HT-29 (cell line): Measurements from ENCODE around the gene PLEKHM2. TPM values are rescaled to one million over a fixed set of nuclear protein-coding genes. Genes with fewer than 3 reads are reported as not detected.

Experiments
- DNase-seq: peaks from one replicate; pipeline ENCODE4 v3.0.0-alpha.2; 2015; ENCODE audit warnings: low spot score
- total RNA-seq: library from RNA; depleted of rRNA; stranded (reverse); fragments of >200 nt; shearing (Covaris generic); gene quantifications from 2 replicates; pipeline ENCODE4 v1.2.3, GENCODE V29; 2014

The PLEKHM2 gene
- total RNA-seq, 1 experiment from 2014 or later, result 29.4 TPM

DNA sequence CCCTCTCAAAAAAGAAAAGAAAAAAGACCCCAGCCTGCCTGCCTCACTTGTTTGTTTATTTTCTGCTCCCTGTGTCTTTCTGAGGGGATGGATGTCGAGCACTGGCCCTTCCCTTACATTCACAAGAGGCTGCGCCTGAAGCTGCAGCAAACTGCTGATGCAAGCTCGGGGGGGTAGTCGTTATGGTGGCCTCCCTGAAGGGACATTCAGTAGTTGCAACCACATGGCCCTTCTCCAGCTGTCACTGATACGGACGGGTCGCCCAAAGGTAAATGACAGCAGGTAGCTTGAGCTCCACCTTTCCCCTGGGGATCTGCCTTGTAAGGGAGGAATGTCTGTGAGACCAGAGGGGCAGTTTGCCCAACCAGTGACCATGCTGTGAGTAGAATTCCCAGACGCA is 17.7 kb downstream of the PLEKHM2 start:
- no peak for DNase-seq

DNA sequence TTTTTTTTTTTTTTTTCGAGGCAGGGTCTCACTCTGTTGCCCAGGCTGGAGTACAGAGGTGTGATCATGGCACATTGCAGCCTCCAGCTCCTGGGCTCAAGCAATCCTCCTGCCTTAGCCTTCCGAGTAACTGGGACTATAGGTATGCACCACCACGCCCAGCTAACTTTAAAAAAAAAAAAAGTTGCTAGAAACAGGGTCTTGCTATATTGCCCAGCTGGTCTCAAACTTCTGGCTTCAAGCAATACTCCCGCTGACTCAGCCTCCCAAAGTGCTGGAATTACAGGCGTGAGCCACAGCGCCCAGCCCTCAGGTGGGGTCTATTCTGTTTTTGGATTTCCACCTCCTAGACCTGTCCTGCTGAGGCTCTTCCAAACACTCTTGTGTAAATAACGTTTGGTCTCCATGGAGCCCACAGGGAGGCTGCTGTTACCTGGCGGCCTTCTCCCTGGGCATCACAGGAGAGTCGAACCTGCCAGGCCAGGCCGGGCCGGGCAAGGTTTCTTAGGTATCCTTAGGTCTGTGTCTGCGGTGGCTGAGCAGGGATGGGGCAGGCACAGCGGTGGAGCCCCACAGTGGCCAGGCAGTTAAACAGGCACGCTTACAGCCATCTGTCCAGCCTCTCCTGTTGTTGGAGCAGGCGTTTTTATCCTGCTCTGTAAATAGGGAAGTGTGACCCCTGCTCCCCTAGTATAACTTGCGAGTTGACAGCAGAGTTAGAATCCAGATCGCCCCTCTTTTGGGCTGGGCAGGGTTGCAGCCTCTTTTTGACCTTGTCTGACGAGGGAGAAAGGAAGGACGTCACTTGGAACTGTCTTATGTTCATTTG is 18.8 kb downstream of the PLEKHM2 start:
- DNase-seq, result peak; percentile 40

DNA sequence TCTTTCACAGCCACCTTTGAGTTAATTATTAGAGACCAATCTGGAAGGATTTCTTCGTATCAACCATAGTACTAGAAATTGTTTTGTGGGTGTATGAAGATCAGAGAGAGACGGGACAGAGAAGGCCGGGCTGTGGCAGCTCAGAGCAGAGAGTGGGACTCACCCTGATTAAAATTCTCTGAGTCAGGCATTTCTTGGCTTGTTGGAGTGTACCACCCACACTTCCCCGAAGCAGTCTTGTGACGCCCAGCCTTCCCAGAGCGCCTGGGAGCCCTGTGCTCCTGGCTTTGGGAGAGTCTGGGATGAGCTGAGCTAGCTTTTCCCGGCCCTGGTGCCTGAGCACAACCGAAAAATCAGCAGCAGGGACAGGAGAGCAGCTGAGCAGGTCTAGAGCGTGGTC is 19.4 kb downstream of the PLEKHM2 start:
- no peak for DNase-seq

- DNase-seq, result no peak
These were observed 20.5 kb downstream of the PLEKHM2 start for GRCh38 chr1:15704526-15705183.

DNA sequence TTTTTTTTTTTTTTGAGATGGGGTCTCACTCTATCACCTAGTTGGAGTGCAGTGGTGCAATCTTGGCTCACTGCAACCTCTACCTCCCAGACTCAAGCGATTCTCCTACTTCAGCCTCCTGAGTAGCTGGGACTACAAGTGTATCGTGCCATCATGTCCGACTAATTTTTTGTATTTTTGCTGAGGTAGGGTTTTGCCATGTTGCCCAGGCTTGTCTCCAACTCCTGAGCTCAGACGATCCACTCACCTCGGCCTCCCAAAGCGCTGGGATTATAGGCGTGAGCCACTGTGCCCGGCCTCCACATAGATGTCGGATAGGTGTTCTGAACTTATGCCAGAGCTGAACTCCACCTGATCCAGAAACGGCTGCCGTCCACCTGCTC is 21.1 kb downstream of the PLEKHM2 start:
- DNase-seq, result no peak

DNA sequence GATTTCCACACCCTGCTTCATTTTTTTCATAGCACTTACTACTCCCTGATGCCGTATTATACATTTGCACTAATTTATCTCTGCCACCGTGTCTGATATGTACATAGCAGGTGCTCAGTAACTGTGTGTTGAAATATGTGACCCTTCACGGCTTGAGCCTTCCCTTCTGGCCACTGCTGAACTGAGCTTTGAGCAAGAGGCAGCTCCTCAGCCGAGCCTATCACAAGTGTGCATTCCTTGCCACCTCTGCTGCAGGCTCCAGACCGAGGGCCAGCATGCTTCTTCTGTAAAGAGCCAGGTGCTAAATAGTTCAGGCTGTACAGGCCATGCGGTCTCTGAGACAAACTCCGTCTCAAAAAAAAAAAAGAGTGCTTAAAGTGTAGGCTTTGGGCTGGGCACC is 22.6 kb downstream of the PLEKHM2 start:
- DNase-seq, result no peak

DNA sequence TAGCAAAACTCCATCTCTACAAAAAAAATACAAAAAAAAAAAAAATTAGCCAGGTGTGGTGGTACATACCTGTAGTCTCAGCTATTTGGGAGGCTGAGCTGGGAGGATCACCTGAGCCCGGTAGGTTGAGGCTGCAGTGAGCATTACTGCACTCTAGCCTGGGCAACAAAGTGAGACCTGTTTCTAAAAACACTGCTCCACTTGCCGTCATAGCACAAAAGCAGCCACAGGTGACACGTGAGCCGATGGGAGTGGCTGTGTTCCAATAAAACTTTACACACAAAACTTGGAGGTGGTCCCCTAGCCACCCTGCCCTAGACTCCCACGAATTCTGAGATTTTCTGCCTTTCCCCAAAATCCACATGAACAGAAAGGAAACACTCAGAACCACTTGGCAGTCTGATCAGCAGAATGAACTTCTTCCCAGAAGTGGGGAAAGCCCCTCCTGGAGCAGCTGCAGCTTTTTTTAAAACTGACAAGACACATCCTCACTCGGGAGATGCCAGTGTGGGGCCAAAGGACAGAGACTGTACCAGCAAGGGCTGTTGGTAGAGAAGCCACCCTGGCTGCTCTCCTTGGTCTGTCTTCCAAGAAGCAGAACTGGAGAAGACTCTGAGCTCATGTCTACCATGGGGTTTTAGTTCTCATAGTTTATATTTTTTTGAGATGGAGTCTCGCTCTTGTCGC is 23.3 kb downstream of the PLEKHM2 start:
- no peak for DNase-seq

DNA sequence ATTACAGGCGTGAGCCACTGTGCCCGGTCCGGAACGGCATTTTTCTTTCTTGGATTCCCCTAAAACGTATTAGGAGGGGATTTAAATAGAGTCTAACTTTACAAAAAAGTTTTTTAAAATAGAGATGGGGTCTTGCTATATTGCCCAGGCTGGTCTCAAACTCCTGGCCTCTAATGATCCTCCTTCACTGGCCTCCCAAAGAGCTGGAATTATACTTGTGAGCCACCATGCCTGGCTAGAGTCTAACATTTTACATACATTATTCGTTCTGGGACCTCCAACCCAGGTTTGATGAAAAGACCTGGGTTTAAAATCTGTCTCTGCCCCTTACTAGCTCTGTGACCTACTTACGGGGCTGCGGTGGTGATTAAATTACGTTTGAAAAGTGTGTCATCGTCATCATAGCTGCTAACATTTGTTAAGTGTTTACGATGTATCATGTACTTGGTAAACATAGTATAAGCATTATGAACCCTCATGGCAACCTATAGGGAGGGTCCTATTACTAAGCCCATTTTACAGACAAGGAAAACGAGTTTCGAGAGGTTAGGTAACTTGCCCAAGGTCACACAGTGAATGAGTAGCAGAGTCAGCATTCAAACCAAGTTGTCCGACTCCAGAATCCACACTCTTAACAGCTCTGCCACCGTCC is 24.5 kb downstream of the PLEKHM2 start:
- no peak for DNase-seq

DNA sequence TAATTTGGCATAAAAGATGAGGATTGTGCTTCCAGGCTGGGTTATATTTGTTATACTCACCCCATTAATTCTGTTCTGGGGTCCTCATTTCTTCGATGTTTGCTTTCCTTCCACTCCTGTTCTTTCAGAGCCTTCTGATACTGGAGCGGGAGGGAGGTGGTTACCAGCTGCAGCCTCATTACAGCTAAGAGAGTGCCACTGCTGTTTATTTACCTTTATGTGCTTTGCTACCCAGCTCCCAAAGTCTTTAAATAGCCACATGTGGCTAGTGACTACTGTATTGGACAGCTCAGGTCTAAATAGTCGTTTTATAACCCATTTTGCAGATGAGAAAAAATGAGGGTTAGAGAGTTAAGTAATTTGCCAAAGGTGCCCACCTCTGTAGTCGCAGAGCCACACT is 25.1 kb downstream of the PLEKHM2 start:
- no peak for DNase-seq

GRCh38 chr1:15712168-15712567 is 28.0 kb downstream of the PLEKHM2 start:
- DNase-seq, result no peak

DNA sequence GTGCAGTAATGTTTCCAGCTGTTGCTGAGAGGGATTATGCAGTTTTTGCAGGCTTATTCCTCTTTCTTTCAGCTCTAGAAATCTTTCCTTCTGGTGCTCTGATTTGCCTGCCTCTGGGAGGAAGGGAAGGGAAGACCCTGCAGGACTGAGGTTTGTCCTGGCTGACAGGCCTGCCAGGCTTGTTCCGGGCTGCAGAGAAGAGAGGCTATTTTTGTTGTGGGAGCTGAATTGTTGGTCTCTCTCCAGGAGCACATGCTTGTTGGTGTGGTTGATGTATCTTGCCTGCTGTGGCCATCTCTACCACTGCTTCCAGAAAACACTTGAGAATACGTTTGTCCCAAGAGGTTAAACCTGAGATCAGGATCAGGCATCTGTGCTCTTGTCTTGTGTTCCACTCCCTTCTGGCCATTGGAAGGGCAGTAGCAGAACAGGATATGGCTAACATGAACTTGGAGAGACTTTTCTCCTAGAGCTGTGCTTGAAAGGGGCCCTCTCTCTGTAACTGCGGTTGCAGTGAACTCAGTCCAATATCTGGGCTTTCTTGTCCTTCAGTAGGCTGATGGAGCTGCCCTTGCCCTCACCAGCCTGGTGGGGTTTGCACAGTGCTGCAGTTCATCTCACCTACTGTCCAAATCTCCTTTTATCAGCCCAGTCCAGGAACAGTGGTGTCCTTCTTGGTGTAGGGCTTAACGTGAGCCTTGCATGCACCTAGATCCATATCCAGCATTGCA is 30.5 kb downstream of the PLEKHM2 start:
- no peak for DNase-seq

- no peak for DNase-seq
These were observed 33.5 kb downstream of the PLEKHM2 start for GRCh38 chr1:15717418-15718125.

DNA sequence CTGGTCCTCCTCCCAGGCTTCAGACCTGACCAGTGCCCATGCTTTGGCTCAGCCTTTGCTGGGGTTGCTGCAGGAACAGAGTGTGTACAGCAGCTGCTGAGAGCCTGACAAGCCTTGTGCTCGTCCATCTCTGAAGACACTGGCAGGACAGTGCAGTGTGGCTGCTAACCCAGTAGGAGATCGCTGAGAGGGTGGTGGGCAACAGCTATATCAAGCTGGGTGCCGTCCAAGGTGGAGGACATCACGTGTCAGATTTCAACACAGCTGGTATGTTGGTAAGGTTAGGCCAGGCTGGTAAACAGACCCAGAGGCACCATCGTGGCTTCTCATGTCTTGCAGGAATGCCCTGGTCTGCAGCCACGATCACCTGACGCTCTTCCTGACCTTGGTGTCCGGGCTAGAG is 34.1 kb downstream of the PLEKHM2 start:
- no peak for DNase-seq

DNA sequence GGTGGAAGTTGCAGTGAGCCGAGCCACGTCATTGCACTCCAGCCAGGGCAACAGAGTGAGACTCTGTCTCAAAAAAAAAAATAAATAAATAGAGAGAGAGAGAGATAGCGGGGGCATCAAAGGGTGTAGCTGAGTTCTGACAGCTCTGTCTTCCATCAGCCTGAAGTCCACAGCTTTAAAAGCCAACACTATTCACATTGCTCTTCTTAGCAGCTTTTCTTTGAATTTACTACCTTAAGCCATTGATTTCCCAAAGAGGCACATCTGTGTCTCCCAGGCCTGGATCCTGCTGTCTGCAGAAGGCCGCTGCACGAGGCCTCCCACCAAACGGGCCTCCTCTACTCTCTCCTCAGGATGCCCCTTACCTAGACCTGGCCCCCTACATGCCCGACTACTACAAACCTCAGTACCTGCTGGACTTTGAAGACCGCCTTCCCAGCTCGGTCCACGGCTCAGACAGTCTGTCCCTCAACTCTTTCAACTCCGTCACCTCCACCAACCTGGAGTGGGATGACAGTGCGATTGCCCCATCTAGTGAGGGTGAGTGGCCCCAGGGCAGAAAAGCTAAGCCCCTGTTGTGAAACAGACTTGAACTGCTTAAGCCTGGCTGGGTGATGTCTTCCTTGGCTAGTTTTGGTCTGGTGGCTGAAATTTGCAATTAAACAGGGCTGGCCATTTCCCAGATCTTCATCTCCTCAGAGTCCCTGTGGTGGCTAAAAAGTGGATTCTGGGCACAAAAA is 35.4 kb downstream of the PLEKHM2 start:
- DNase-seq, result no peak

GRCh38 chr1:15720861-15721260 is 36.7 kb downstream of the PLEKHM2 start:
- no peak for DNase-seq

DNA sequence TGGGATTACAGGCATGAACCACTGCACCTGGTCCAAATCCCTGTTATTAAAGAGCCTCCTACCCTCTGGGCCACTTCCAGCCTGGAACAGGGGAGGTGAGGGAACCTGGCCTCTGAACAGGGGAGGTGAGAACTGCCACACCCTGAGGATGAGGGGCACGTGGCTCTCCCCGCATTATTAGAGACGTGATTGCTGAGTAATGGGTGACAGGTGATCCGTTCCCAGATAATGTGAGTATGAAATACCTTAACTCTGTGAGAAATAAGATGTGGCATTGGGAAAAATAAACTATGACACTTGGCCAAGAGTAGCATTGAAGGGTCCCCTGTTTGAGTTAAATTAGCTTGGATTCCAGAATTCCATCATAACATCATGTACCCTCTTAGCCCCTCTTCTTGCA is 38.3 kb downstream of the PLEKHM2 start:
- no peak for DNase-seq

DNA sequence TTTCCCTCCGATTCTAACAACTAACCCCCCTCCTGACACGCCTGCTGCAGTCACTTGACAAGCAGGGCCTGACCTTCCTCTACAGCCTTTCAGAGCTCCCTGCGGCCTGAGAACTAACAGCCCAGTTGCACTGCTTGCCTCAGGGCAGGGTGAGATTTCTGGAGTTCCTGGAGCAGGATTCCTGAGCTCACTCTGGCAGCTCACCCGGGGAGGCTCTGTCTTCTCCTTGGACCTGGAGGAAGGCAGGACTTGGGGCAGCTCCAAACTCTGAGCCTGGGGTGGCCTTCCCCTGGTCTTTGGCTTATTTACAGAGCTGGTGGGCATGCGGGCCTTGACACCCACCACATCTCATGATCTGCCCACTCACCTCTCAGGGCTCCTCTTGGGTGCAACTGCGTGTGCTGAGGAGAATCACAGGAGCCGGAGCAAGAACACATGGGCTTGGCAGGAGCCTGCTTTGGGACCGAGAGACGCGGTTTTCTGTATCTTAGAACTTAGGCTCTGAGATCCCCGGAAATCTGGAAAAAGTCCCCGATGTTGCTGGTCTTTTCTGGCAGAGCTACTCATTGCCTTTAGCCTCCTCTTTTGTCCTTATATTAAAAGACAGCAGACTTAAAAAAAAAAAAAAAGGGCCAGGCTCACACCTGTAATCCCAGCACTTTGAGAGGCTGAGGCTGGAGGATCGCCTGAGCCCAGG is 38.9 kb downstream of the PLEKHM2 start:
- DNase-seq, result no peak

DNA sequence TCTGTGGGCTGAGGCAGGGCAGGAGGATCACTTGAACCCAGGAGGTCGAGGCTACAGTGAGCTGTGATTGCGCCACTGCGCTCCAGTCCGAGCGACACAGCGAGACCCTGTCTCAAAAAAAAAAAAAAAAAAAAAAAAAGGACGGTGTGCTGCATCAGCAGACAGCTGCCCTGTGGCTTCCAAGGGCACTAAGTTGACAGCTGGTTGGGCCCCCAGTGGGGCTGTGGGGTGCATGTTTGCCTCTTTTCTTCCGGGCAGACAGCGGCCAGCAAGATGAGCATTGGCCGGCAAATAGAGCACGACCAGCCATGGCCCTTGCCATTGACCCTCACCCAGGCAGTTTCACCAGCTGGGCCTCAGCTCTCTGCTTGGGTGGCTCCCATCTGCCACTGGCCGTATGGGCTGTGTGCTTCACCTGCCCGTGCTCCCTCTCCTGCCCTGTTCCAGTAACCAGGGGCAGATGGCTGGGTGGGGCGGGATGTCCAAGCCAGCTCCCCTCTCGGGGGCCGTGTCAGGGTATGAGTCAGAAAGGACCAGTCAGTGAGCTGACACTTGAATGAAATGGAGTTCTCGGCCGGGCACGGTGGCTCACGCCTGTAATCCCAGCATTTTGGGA is 39.6 kb downstream of the PLEKHM2 start:
- DNase-seq, result no peak
